Measurements from ENCODE around the gene TBC1D5. TPM values are rescaled to one million over a fixed set of nuclear protein-coding genes. Genes with fewer than 3 reads are reported as not detected.

The TBC1D5 gene
- total and polyA plus RNA-seq, 2 experiments from 2014 or later = 31.0 to 69.9 TPM

DNA sequence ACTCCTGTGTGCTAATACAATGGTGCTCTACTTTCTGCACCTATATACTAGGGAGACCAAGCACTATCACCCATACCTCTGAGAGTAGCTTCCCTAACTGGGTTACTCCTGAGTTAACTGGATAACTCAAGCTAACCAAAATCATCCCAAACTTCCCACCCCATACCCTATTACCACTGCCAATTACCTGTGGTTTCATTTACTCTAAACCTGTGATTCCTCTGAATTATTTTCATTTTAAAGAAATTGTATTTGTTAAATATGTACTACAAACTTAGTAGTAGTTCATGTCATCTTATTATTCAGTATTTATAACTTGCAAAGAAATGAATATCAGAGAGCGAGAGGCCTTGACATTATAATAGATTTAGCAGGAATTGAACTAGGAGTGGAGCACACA is 340.5 kb downstream of the TBC1D5 start:
- Histone ChIP-seq H3K9ac (no peak overlapping the region), H4K20me1 (ENCODE audit: insufficient read depth) (no peaks in the 10 kb centered on the region), H3K36me3 (ENCODE audit: low read depth) (peaks cover 7% of the 10 kb centered on the region; the same call in 1 of the 2 replicates), H2AFZ (no peak overlapping the region), H3K79me2 (ENCODE audit: insufficient read depth) (no peaks in the 10 kb centered on the region), H3K27ac (no peak overlapping the region), H3K4me2 (ENCODE audit: unreplicated experiment) (no peak overlapping the region), H3K4me1 (ENCODE audit: insufficient read depth) (no peaks in the 10 kb centered on the region), H3K27me3 (replicated peaks; ENCODE audit: insufficient read depth) (no peaks in the 10 kb centered on the region), H3K9me3 (ENCODE audit: low read depth) (no peaks in the 10 kb centered on the region), H3K9me2 (ENCODE audit: insufficient read depth) (no peaks in the 10 kb centered on the region), H3K4me3 (no peak overlapping the region), H3F3A (ENCODE audit: insufficient read depth) (no peaks in the 10 kb centered on the region)
- in situ Hi-C loops (cut with MboI) = loop anchor here (10.0 kb wide), 2 partner anchors 127 to 807 kb away; no protein-coding TSS in a partner anchor
- no peak for DNase-seq
- 0% methylated on average over 1 of the region's 1 CpG for WGBS, 2 experiments (ENCODE audit: low coverage in 1 of 2, low lambda C conversion rate in 2 of 2, missing lambda C conversion rate in 2 of 2)
- no peak for TF ChIP-seq EZH2 (IDR thresholded peaks at IDR 0.05; ENCODE audit: insufficient read depth, poor library complexity, severe bottlenecking)
- TF ChIP-seq EZH2phosphoT487 (IDR thresholded peaks at IDR 0.05; ENCODE audit: insufficient read depth, low read depth) = no peak

DNA sequence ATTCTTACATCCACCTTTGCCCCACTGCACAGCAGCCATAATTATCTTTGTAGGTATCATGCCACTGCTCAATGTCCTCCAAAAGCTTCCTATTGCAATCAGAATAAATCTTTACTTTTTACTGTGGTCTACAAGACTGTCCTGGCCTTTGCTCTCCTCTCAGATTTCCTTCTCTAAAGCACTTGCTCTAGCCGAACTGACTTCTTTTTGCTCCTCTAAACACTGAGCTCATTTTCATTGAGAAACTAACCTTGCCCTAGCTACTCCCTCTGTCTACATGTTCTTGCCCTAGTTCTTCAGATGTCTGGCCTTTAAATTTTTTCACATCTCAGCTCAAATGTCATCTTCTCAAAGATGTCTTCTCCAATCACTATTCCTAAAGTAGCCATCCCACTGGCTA is 342.8 kb downstream of the TBC1D5 start:
- no peaks in the 10 kb centered on the region for H3K9me2 ChIP-seq (ENCODE audit: insufficient read depth)
- H3K36me3 ChIP-seq (ENCODE audit: low read depth) = peaks cover 7% of the 10 kb centered on the region; the same call in 1 of the 2 replicates
- H3K79me2 ChIP-seq (ENCODE audit: insufficient read depth) = no peaks in the 10 kb centered on the region
- DNase-seq = no peak
- WGBS, 2 experiments (ENCODE audit: low coverage in 1 of 2, low lambda C conversion rate in 2 of 2, missing lambda C conversion rate in 2 of 2) = 70 to 88% methylated on average over 1 of the region's 1 CpG
- no peaks in the 10 kb centered on the region for H4K20me1 ChIP-seq (ENCODE audit: insufficient read depth)
- H3K4me2 ChIP-seq (ENCODE audit: unreplicated experiment) = no peak overlapping the region
- no peak for TF ChIP-seq EZH2phosphoT487 (IDR thresholded peaks at IDR 0.05; ENCODE audit: insufficient read depth, low read depth)
- no peak for TF ChIP-seq EZH2 (IDR thresholded peaks at IDR 0.05; ENCODE audit: insufficient read depth, poor library complexity, severe bottlenecking)
- H3K4me3 ChIP-seq = no peak overlapping the region
- no peak overlapping the region for H3K27ac ChIP-seq
- no peaks in the 10 kb centered on the region for H3K4me1 ChIP-seq (ENCODE audit: insufficient read depth)
- in situ Hi-C loops (cut with MboI) = no loop called here
- H2AFZ ChIP-seq = no peak overlapping the region
- no peaks in the 10 kb centered on the region for H3F3A ChIP-seq (ENCODE audit: insufficient read depth)
- no peaks in the 10 kb centered on the region for H3K9me3 ChIP-seq (ENCODE audit: low read depth)
- H3K27me3 ChIP-seq (replicated peaks; ENCODE audit: insufficient read depth) = no peaks in the 10 kb centered on the region
- H3K9ac ChIP-seq = no peak overlapping the region

DNA sequence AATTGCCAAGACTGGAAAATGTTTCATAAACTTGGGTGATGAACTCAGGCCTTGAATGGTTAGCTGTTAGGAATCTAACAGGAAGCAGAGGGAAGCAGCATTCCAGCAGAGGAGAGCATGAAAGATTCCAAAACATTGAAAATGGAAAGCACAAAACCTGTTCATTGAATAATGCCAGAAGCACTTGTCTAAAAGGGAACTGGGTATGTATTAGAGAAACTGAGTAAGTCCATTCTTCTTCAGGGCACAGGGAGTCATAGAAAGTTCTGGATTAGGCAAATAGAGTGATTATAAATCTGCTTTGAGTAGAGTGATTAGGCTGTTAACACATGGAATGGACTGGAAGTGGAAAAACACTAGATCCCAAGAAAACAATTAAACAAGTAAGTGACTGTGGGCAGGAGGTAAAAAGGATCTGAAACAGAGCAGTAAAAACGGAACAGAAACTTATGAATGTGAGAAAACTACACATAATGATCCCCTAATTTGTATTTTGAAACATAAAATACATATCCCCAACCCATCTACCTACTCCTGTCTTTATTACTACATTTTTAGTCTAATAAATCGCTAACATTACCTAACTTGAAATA is 343.4 kb downstream of the TBC1D5 start:
- no peak overlapping the region for H3K4me2 ChIP-seq (ENCODE audit: unreplicated experiment)
- no peak overlapping the region for H3K27ac ChIP-seq
- WGBS, 2 experiments (ENCODE audit: low coverage in 1 of 2, low lambda C conversion rate in 2 of 2, missing lambda C conversion rate in 2 of 2) = 98 to 100% methylated on average over 2 of the region's 2 CpGs
- H3K36me3 ChIP-seq (ENCODE audit: low read depth) = peaks cover 7% of the 10 kb centered on the region; the same call in 1 of the 2 replicates
- no peak overlapping the region for H3K4me3 ChIP-seq
- H2AFZ ChIP-seq = no peak overlapping the region
- H3F3A ChIP-seq (ENCODE audit: insufficient read depth) = no peaks in the 10 kb centered on the region
- H3K79me2 ChIP-seq (ENCODE audit: insufficient read depth) = no peaks in the 10 kb centered on the region
- H3K9ac ChIP-seq = no peak overlapping the region
- in situ Hi-C loops (cut with MboI) = no loop called here
- H3K4me1 ChIP-seq (ENCODE audit: insufficient read depth) = no peaks in the 10 kb centered on the region
- H4K20me1 ChIP-seq (ENCODE audit: insufficient read depth) = no peaks in the 10 kb centered on the region
- no peak for DNase-seq
- no peaks in the 10 kb centered on the region for H3K9me2 ChIP-seq (ENCODE audit: insufficient read depth)
- H3K9me3 ChIP-seq (ENCODE audit: low read depth) = no peaks in the 10 kb centered on the region
- no peaks in the 10 kb centered on the region for H3K27me3 ChIP-seq (replicated peaks; ENCODE audit: insufficient read depth)
- TF ChIP-seq EZH2phosphoT487 (IDR thresholded peaks at IDR 0.05; ENCODE audit: insufficient read depth, low read depth) (no peak), EZH2 (IDR thresholded peaks at IDR 0.05; ENCODE audit: insufficient read depth, poor library complexity, severe bottlenecking) (no peak)

DNA sequence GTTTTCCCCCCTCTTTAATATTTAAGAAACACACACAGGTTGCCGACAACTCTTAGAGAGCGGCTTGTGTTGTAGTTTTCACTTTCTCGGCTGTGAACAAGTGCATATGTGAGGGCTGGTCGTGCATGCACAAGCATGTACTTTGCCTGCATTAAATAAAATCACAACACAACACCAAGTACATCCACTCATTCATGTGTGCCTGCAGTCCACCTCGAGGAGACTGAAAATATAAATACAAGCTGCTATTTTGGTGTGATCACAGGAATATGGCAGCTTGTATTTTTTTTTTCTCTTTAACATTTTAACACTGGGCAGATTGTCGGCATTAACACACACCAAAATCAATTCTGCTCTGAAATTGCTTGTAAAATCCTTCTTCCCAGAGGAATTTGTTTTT is 346.4 kb downstream of the TBC1D5 start:
- 74 to 77% methylated on average over 6 of the region's 6 CpGs for WGBS, 2 experiments (ENCODE audit: low coverage in 1 of 2, low lambda C conversion rate in 2 of 2, missing lambda C conversion rate in 2 of 2)

More for the DNA sequence above, 346.4 kb downstream of the TBC1D5 start:
- TF ChIP-seq EZH2 (IDR thresholded peaks at IDR 0.05; ENCODE audit: insufficient read depth, poor library complexity, severe bottlenecking) (no peak), EZH2phosphoT487 (IDR thresholded peaks at IDR 0.05; ENCODE audit: insufficient read depth, low read depth) (no peak)
- H3K36me3 ChIP-seq (ENCODE audit: low read depth) = no peaks in the 10 kb centered on the region
- in situ Hi-C loops (cut with MboI) = no loop called here
- no peaks in the 10 kb centered on the region for H3K9me2 ChIP-seq (ENCODE audit: insufficient read depth)
- no peak overlapping the region for H3K27ac ChIP-seq
- H3K9ac ChIP-seq = no peak overlapping the region
- H4K20me1 ChIP-seq (ENCODE audit: insufficient read depth) = no peaks in the 10 kb centered on the region
- no peak overlapping the region for H3K4me3 ChIP-seq
- H3K4me1 ChIP-seq (ENCODE audit: insufficient read depth) = no peaks in the 10 kb centered on the region
- no peak overlapping the region for H2AFZ ChIP-seq
- no peaks in the 10 kb centered on the region for H3K9me3 ChIP-seq (ENCODE audit: low read depth)
- no peaks in the 10 kb centered on the region for H3K27me3 ChIP-seq (replicated peaks; ENCODE audit: insufficient read depth)
- DNase-seq = no peak
- H3K79me2 ChIP-seq (ENCODE audit: insufficient read depth) = no peaks in the 10 kb centered on the region
- no peak overlapping the region for H3K4me2 ChIP-seq (ENCODE audit: unreplicated experiment)
- no peaks in the 10 kb centered on the region for H3F3A ChIP-seq (ENCODE audit: insufficient read depth)

All from GM23248 (cell line).